Stimulated activated CD4-positive, alpha-beta T cell treated with anti-CD3 and anti-CD28 coated beads, Interleukin-15, amount 100 ng/mL, for 48 hours (primary cell): ENCODE measurements around the gene SLC4A2.
A peak's percentile ranks its signal among the peaks of the same experiment; 100 is the strongest.
"Not testable (repeated sequence)": the region's sequence is repeated elsewhere in the genome, so short reads cannot be mapped to it uniquely, and the experiment has no call there.

Source experiments
- DNase-seq, 2 donors: peaks; one replicate each; pipeline ENCODE4 v3.0.0-alpha.2; 2020; ENCODE audit warnings: low read depth in 2 of 2

Gene SLC4A2

DNA sequence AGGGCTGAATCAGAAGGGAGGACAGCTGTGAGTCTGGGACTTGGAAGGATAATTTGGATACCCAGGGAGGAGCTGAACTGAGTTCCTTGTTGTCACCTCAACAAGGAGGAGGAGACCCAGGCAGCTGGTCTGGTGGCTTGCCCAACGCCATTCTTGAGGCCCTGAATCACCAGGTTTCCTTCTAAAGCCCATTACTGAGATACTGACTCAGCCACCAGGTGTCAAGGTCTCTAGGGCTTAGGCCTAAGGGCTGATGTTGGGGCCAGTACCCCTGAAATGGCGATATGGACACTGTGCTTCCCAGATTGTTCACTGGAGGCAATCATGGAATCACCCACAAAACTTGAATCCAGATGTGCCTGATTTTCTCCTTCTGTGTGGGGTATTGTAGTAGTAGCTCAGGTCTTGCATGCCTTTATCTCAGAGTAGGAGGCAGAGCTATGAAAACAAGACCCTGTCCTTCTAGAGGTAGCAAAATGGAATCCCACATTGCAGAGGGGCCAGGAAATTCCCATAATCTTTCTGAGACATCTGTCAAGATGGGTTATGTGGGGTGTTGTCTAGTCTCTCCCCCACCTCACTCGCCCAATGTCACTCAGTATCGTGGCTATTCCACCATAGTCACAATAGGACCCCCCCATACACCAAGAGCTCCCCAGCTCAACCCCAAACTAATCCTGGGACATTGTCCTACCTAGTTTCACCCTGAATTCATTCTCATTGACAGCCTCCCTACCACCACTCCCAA is 33.3 kb upstream of the SLC4A2 start:
- no peak for DNase-seq

DNA sequence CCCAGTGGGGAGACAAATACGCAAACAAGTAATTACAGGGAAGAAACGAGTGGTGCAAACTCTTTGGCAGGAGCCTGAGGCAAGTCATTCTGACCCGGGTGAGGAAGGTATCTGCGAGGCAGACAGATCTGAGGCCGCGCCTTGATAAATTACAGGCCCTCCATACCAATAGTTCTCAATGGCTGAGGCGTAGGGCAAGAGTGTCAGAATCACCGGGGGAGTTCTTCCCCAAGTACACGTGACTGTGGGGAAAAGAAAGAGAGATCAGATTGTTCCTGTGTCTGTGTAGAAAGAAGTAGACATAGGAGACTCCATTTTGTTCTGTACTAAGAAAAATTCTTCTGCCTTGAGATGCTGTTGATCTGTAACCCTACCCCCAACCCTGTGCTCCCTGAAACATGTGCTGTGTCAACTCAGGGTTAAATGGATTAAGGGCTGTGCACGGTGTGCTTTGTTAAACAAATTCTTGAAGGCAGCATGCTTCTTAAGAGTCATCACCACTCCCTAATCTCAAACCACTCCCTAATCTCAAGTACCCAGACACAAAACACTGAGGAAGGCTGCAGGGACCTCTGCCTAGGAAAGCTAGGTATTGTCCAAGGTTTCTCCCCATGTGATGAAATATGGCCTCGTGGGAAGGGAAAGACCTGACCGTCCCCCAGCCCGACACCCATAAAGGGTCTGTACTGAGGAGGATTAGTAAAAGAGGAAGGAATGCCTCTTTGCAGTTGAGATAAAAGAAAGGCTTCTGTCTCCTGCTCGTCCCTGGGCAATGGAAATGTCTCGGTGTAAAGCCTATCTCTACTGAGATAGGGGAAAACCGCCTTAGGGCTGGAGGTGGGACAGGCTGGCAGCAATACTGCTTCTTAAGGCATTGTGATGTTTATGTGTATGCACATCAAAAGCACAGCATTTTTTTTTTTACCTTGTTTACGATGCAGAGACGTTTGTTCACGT is 32.3 kb upstream of the SLC4A2 start:
- DNase-seq = not testable (repeated sequence)

DNA sequence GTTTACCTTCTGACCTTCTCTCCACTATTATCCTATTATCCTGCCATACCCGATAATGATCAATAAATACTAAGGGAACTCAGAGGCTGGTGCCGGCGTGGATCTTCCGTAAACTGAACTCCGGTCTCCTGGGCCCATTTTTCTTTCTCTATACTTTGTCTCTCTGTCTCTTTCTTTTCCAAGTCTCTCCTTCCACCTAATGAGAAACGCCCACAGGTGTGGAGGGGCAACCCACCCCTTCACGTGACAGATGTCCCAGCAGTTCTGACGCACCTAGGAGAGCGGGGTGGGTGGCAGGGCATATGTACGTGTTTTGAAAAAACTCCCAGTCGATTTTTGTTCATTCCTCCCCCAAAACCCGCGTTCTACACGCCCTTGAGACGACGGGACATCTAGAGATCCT is 31.7 kb upstream of the SLC4A2 start:
- DNase-seq = not testable (repeated sequence)

DNA sequence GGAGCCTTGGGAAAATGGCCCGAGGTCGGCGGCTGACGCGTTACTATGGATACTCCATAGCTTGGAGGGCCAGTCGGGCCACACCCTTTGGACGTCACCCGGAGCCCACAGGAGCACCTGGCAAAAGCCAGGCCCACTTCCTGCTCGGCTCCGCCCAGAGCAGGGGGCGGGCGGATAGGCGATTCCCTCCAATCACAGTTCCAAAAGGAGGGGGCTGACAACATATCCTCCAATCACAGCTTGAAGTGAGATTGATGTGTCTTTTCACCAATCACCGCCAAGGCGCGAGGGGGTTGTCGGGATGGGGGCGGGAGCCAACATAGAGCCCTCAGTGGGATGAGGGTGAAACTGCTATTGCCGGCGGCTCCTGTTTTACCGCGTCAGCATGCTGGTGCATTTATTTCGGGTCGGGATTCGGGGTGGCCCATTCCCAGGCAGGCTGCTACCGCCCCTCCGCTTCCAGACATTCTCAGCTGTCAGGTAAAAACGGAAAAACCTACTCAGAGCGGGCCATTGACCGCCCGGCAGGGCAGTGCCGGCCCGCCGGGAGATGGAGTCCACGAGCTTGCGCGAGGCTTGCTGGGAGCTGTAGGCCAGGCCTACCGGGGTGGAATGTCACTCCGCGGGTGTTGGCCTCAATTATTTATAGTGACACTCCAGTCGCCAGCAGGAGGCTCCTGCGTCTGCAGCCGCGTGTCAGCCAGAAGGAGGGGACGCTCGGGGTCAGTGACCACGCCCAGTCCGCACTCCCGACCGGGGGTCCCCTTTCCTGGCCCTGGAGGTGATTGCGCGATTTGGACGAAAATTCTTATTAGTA is 31.1 kb upstream of the SLC4A2 start, which contains the start of gene ABCB8:
Gene ABCB8, plus strand, starts transcription at position 320 of the 817 bp plus-strand sequence. Its CDS starts 66 bp downstream, at position 386.
- DNase-seq = peak; percentile 96 to 97

DNA sequence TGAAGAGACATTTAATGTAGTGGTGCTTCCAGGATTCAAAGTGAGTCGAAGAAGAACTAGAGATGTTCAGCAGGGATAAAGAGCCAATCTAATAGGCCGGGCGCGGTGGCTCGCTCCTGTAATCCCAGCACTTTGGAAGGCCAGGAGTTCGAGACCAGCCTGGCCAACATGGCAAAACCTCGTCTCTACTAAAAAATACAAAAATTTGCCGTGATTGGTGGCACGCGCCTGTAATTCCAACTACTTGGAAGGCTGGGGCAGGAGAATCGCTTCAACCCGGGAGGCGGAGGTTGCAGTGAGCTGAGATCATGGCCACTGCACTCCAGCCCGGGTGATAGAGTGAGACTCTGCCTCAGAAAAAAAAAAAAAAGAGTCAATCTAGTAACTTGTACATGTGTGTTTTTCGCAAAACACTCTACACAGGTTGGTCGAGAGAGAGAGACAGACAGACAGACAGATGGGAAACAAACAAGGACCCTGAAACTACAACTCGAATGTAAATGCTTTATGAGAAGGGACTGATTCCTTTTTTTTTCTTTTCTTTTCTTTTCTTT is 30.4 kb upstream of the SLC4A2 start:
- DNase-seq = no peak

DNA sequence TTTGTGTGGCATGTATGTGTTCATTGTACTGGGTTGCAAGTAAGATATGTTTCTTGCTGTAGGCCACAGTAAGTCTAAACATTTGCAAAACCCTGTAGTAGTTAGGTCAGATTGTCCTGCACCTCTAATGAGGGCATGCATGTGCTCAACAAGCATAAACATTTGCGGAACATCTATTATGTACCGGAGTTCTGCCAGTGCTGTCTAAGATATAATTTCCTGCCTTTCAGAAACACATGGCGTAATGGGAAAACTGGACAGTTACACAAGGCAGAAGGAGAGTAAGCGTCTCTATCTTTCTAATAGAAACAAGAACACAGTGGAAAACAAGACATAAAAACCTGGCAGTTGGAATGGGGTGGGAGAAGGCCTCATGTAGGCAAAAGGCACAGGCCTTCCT is 28.4 kb upstream of the SLC4A2 start:
- no peak for DNase-seq

DNA sequence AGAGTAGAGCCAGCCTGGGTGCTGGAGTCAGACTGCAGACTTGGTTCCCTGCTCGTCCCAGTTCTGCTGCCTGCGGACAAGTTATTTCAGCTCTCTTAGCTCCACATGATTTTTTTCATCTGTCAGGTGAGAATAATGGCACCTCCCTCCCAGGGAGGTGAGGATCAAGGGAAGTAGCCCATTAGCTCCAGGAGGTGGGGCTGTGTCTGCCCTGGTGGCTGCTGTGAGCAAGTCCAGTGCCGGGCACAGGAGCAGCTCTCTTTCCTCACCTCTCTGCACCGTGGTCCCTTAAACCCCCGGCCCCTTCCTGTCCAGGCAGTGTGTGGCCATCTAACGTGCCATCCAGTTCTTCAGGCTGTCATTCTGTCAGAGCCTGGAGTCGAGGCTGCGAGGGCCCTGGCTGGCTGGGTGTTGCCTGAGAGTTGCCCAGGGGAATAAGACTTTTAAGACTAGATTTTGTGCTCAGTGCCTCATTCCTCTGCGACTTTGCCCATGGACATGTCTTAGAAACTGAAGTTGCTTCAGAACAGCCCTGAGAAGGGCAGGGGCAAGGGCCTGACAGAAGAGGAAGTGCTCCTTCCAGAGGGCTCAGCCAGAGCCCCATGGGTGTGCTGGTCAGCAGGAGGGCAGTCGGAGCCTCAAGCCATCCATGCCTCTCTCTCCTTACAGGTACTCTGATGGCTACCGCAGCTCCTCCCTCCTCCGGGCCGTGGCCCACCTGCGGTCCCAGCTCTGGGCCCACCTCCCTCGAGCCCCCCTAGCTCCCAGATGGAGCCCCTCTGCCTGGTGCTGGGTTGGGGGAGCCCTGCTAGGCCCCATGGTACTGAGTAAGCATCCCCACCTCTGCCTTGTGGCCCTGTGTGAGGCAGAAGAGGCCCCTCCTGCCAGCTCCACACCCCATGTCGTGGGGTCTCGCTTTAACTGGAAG is 26.2 kb upstream of the SLC4A2 start:
- DNase-seq = no peak

DNA sequence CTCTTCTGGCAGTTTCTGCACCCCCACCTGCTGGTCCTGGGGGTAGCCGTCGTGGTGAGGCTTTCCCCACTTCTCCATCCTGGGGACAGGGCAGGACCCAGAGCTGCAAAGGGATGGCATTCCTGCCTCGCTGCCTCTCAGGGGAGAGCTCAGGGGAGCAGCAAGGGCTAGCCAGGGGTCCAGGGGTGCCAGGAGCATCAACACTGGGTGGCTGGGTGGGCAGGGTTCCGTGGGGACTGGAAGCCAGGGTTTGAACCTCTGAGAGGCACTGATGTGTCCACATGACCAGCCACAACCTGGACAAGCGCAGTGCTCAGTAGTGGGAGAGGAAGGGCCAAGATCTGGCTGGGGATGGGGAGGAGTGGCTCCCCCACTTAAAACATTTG is 25.5 kb upstream of the SLC4A2 start:
- no peak for DNase-seq

DNA sequence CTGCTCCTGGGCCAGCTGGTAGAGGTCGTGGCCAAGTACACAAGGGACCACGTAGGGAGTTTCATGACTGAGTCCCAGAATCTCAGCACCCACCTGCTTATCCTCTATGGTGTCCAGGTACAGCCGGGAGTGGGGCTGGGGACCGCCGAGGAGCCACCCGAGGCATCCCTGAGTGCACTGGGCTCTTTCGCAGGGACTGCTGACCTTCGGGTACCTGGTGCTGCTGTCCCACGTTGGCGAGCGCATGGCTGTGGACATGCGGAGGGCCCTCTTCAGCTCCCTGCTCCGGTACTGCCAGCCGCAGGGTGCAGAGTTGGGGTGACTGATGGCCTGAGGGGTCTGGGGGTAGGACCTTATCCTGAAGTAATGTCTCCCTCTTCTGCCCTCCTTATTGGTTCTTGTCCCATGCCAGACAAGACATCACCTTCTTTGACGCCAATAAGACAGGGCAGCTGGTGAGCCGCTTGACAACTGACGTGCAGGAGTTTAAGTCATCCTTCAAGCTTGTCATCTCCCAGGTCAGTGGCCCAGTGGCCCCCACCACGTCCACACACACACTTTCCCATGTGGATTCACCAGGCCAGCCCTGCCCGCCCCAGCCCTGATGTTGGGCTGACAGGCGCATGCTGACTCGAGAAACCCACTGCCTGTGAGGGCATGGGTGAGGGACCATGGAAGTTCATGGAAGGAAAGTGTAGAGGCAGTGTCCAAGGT is 24.9 kb upstream of the SLC4A2 start:
- no peak for DNase-seq

DNA sequence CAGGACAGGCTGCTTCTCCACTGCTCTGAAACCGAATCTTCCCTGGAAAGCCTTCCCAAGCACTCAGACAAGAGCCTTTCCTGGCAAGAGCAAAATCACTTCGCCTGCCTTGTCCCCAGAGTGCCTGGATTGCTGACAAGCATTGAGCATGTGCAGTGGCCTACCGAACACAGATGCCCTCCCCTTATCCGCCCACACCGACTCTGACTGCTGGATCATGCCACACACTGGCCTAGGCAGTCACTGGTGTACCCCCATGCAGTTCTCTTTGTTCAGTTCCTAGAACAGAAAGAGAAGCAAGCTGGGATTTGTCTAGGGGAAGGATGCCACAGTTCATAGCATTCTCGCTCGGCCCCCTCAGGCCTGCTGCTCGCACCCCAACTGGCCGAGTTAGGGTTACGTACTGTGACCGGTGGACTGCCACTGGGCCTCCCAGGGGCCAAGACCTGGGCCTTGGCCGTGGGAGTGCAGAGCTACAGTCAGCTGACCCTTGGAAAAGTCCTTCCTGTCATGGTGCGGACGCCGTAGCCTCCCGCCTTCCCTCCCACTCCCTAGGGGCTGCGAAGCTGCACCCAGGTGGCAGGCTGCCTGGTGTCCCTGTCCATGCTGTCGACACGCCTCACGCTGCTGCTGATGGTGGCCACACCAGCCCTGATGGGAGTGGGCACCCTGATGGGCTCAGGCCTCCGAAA is 24.2 kb upstream of the SLC4A2 start:
- DNase-seq = no peak

DNA sequence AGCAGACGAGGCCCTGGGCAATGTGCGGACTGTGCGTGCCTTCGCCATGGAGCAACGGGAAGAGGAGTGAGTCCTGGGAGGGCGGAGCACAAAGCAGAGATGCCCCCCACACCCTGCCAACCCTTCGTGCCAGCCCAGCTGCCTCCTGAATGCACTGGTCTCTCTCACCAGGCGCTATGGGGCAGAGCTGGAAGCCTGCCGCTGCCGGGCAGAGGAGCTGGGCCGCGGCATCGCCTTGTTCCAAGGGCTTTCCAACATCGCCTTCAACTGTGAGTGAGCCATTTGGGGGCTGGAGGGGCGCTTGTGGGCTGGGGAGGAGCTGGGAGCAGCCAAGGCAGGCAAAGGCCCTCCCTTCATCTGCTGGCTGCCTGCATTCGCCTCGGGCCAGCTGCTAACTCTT is 23.5 kb upstream of the SLC4A2 start:
- DNase-seq = no peak

DNA sequence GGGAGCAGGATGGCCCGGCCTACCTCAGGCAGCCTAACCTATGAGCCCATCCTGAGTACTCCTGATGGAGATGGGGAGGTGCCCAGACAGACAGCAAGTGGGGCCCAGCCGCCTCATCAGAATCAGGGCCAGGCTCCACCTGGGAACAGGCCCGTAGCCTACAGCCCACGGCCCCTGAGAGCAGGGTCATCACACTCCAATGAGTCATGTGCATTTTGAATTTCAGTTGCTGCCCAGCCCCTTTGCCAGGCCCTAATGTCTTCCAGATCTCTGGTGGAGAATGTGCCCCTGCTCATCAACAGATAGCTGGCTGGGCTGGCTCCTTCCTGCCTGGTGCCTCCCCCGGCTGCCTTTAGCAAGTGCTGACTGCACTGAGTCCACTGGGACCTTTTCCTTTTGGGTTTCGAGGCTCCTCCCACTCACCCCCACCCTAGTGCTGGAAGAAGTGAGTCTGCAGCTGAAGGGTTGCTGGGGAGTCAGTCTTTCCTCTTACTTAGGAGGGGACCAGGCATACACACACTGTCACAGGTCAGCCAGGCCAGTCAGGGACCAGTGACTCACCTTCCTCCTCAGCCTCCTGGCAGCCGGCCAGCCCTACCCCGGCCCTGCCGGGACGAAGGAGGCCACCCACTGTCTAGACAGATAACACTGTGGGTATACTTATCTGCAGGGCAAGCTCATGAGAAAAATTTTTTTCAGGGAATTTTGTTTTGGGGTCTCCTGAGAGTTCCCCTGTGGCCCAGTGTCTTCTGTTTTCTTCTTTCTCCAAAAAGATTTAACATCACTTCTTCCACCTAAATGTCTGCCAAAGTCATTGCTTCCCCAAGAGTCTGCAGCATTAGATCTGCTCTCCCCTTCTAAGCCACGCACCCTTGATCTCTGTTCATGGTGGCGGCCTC is 20.2 kb upstream of the SLC4A2 start:
- DNase-seq = peak; percentile 76 to 78

DNA sequence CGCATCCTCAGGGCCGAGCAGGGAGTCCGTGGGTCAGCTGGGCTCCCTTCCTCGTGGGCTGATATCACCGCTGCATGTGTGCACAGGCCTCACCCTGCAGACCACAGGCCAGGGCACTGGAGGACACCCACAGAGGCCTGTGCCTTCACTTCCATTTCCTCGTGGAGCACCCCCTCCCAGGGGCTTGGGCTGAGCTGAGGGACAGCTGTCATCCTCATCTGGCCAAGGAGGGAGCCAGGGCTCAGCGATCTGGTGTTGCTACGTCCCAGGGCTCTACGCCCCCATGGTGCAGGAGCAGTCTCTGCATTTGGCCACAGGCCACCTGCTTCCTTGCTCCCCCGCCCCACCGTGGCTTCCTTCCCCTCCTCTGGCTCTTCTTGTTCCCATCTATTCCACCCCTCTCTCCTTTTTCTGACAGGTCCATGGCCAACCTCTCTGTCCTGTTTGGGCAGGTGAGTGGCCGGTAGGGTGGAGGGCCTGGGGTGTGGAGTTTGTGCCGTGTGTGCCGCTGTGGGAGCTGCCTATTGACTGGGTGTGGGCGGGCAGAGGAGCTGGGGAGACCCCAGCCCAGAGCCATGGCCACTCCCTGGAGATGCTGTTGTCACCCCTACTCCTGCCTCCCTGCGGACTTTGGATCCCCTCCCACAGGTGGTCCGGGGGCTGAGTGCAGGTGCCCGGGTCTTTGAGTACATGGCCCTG is 19.4 kb upstream of the SLC4A2 start:
- no peak for DNase-seq

DNA sequence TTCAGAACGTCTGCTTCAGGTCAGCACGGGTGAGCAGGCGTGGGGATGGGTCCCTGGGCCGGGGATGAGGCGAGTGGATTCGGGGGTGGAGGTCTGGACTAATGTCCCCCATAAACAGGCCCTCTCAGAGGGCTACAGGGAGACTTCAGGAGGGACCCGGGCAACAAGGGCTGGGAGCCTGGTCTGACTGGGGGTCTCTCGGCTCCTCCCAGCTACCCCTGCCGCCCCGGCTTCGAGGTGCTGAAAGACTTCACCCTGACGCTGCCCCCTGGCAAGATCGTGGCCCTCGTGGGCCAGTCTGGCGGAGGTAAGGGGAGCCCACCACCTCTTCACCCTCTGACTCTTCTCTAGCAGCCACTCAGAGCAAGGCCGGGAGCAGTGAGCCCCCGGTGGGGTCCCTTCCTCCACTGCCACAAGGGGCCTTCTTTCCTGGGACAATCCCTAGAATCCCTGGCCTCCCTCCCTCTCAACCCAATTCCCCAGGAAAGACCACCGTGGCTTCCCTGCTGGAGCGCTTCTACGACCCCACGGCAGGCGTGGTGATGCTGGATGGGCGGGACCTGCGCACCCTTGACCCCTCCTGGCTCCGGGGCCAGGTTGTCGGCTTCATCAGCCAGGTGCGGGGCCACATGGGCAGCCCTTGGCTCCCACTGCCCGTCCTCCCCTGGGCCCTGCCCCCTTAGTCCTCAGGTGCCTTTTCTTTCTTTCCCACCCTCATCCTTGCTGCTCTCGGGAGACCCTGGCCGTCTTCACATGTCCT is 18.6 kb upstream of the SLC4A2 start:
- DNase-seq = no peak

DNA sequence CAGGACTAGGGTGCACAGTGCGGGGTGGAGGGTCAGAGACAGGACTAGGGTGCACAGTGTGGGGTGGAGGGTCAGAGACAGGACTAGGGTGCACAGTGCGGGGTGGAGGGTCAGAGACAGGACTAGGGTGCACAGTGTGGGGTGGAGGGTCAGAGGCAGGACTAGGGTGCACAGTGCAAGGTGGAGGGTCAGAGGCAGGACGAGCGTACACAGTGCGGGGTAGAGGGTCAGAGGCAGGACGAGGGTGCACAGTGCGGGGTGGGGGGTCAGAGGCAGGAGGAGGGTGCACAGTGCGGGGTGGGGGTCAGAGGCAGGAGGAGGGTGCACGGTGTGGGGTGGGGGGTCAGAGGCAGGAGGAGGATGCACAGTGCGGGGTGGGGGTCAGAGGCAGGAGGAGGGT is 15.9 kb upstream of the SLC4A2 start:
- DNase-seq = not testable (repeated sequence)

DNA sequence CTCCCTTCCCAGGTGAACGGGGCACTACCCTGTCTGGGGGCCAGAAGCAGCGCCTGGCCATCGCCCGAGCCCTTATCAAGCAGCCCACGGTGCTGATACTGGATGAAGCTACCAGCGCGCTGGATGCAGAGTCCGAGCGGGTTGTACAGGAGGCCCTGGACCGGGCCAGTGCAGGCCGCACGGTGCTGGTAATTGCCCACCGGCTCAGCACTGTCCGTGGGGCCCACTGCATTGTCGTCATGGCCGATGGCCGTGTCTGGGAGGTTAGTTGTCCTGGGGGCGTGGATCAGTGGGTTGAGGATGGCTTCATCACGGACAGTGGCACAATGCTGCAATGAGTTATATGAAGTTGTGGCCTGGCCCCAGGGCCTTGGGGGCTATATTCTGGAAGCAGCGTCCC is 15.4 kb upstream of the SLC4A2 start:
- no peak for DNase-seq

DNA sequence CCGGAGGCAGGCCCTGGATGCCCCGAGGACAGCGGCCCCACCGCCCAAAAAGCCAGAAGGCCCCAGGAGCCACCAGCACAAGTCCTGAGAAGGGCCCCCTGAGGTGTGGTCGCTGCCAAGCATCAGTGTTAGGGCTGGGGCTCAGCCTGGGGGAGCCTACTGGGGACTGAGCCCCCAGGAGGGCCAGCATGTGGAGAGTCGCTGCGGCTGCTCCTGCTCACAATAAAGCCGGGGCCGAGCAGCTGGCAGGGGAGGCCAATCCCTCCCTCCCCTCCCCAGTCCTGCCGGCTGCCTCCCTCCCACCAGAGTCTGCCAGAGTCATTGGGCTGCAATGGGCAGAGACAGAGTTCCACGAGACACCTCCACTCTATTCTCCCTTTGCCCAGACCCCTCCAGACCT is 14.1 kb upstream of the SLC4A2 start:
- no peak for DNase-seq
